HG03457 (cell line): Measurements from ENCODE around the gene AFDN.
A peak's percentile ranks its signal among the peaks of the same experiment; 100 is the strongest.

Experiments used
- ATAC-seq: cut with Tn5 transposase; IDR thresholded peaks from one replicate; pipeline ENCODE4 v1.9.1; 2021; ENCODE audit warnings: moderate number of reproducible peaks; ENCODE audit not compliant: unreplicated experiment

The AFDN gene

DNA sequence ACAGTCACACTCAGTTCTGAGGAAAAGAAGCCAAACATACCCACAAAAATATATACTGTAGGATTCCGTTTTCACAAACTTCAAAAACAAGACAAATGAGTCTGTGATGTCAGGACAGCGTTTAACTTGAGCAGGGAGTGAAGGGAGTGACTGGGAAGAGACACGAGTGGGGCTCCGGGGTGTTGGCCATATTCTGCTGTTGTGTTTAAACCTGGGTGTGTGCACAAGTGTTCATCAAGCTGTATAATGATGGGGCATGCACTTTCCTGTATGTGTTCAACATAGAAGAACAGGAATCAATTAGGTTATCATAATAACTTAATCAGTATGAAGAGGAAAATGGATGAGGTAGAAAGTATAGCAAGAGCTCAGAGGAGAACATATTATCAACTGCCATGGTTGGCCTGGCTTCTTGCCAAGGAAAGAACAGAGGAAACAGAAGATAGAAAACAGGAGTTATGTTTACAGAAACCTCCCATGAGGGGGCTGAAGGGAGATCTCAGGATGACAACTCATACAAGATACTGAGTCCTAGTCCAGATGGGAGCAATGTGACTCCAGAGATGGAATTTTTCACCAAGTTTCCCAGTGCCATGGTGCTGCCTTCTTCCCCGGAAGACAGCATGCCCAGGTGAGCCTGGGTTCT, 15.1 kb upstream of the AFDN start:
- ATAC-seq, result no peak

DNA sequence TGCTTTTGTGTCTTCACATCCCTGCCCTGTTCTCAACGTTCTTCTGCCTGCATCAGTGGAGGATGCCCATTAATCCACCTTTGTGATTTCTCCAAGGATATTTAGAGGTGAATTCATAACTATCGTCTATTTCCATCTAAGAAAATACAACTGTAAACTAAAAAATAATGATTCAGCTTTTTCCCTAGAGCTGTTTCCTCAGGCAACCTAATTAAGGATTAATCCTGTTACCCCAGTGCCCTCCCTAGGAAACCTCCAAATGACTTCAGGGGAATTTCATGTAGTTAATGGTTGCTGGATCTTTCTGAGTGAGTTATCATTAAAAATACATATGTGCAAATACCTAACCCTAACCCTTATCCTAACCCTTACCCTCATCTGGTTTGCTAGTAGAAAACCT, 14.6 kb upstream of the AFDN start:
- ATAC-seq, result no peak

DNA sequence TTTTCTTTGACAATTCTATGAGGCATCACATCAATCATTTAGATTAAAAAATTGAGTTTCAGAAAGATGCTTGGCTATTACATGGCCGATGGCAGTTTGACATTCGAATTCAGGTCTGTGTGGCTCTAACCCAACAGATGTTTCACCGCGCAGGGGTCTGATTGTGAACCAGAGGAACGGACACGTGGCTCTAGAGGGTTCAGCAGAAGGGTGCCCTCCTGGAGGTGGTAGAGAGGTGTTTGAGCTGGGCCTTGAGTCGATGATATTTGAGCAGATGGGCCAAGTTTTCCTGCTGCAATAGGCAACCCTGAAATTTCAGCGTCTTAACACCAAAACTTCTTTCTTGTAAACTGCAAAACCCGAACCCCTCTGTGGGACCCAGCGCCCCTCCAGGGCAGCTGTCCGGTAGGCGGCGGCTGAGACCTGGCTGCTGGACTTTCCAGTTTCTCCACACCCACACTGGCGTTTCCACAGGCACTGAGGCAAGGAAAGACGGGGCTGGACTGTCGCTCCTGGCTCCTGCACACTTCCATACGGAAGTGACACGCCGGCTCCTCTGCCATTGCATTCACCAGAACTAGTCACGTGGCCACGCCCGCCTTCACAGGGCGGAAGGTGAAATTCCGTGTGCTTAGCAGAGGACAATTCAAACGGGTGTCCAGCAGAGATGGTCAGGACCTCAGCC, 11.3 kb upstream of the AFDN start:
- ATAC-seq, result no peak

DNA sequence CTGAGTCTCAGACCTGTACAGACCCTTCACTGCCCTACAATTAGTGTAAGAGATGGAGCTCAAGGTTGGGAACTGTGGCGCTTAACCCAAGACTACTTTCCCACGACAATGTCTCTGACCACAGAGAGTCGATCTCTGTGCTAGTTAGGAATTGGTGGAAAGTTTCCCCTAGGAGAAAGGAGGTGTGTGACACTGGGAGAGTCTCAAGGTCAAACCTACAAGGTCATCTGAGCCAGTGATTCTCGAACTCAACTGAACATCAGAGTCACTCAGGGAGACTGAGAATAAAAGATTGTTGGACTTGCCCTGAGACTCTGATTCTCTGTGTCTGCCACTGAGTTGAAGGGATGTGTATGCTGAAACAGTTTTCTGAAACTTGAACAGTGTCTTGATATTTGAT, 9.7 kb upstream of the AFDN start:
- no peak for ATAC-seq

DNA sequence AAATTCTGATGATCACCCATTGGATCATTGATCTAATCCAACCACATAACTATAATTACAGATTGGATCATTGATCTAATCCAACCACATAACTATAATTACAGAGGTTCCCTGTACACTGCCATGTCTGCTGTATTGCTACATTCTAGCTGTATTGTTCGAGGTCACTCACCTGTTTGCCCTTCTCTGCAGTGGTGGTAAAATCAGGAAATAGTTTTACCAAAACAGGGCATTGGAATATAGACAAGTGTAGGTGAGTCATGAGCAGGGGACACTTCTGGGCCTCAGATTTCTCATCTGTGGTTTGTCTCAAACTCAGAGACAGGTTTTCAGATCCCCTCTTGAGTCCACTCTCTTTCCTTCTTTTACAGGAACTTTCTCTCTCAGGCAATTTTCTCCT, 9.0 kb upstream of the AFDN start:
- no peak for ATAC-seq

DNA sequence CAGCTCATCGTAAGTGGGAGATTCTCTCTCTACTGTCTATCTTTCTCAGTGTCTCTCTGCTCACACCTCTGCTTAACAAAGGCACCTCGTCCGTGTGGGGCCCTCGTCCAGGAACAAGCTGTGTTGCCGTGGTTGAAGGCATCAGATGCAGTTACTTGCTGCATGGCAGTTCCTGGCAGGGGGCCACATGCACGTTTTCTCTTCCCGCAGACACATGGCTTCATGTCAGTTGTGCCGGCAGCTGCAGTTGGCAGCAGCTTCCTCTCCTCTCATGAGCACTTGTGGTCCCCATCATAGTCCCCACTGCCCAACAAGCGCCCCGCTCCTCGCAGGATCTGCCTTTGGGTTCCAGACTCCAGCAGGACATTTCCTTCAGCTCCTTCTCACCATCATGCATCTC, 7.1 kb upstream of the AFDN start:
- no peak for ATAC-seq

DNA sequence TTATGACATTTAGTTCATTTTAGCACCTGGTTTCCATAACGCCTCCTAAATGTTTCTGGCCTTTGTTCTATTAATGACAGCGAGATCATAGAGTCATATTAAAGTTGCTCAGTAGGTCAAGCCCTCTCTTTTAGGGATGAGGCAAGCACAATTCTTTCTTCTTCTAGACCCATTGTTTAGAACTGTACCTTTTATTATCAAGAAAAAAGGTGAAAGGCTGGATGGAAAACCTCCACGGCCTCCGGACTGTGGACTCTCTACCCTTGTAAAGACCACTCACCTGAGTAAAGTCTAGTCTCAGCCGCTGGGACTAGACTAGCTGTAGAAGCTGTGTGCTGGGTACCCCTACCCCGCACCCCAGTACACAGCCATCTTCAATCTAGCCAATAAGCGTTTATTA, 6.0 kb upstream of the AFDN start:
- no peak for ATAC-seq

DNA sequence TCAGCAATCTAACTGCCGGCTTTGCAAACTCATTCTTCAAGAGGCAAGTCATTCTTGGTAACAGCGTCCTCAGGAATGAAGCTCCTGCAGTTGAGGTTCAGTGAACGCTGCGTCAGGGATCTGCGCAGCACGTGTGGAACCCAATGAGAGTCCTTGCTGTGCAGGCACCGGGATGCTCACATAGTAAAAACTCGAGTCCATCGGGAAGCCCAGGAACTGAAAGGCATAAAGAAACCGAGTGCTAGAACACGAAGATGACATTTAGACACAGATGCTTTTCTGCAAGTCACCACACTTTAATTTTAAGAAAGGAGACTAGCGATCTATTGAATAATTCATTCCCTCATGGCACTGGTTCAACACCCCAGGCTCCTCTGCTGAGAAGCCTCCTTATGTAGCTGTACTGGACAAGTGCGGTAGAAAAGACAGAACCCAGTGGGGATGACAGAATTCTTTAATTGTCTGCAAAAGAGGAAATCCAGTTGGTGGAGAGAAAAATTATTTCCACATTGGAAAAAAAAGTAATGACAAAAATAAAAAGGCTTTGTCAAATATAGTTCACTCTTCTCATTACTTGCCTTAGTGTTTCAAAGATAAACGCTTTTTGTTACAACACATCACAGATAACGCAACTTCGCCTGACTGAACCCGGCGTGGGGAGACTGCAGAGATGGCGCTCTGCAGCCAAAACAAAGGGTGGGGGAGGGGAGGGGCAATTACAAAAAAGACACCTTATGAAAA, 1.9 kb upstream of the AFDN start:
- no peak for ATAC-seq

DNA sequence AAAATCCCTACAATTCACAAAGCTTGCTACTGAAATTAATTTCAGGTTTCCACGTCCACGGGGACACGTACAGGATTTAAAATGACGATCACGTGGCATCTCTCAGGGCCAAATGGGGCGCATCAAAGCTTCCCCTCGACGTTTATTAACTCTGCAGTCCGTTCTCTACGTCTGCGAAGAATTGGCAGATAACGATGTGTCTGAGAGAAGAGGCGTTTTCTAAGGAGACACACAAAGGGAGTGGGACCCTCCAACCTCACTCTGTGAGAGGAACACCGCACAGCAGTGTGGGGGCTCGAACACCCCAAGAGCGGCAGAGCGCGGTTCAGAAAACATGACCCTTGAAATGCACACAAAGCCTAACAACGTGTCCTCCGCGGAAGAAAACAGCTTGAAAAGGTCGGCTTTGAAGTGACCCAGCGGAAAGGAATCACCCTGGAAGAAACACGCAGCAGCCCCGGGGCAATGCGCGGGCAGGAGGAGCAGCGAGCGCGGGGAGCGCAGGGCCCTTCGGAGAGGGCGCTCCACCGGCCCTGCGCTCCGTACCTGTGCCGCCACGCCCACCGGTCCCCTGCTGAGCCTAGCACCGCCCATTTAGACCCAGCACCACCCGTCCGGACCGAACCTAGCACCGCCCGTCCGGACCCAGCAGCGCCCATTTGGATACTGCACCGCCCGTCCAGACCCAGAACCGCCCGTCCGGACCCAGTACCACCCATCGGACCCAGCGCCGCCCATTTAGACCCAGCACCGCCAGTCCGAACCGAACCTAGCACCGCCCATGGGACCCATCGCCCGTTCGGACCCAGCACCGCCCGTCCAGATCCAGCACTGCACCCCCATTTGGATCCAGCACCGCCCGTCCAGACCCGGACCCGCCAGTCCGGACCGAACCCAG, 1.1 kb upstream of the AFDN start:
- ATAC-seq, result no peak

DNA sequence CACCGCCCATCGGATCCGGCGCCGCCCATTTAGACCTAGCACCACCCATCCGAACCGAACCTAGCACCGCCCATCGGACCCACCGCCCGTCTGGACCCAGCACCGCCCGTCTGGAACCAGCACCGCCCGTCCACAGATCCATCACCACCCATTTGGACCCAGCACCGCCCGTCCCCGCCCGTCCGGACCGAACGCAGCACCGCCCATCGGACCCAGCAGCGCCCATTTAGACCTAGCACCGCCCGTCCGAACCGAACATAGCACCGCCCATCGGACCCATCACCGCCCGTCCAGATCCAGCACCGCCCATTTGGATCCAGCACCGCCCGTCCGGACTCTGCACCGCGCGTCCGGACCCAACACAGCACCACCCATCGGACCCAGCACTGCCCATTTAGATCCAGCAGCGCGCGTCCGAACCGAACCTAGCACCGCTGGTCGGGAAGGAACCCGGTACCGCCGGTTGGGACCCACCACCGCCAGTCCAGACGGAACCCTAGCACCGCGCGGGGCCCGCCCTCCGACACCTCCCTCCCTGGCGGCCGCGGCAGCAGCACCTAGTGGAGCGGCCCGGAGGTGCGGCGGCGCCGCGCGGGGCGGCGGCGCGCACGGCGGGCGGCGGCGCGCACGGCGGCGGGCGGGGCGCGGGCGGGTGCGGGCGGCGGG, 348 bp upstream of the AFDN start:
- ATAC-seq, result peak; percentile 54

DNA sequence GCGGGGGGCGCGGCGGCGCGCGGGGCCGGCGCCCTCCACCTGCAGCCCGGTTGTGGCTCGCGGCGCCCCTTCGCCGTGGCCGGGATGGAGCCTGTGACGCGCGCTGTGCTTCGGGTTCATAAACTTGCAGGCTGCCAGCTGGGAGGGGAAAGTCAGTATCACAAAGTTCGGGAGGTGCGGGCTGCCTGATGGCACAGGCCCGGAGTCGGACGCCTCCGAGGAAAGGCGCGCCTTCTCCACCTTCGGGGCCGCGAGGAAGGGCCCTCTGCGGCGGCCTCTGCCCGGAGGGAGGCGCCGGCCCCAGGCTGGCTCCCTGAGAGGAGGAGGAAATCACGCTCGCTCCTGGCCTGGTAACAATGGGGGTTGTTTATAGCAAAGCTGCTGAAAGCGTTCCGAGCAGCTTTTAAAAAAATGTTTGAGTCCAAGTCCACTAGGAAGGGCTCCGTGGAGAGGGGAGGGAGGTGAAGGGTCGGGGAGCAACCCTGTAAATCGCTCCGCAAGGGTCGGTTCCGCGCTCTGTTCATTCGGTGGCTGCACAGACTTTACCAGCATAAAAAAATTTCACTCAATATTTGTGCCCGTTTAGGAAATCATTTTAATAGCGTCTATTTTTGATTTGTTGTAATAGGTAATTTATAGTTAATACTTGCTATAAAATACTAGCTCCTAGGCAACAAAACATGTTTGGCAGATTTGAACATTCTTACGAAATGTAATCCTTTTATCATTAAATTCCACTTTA, 1.0 kb downstream of the AFDN start:
- ATAC-seq, result no peak

DNA sequence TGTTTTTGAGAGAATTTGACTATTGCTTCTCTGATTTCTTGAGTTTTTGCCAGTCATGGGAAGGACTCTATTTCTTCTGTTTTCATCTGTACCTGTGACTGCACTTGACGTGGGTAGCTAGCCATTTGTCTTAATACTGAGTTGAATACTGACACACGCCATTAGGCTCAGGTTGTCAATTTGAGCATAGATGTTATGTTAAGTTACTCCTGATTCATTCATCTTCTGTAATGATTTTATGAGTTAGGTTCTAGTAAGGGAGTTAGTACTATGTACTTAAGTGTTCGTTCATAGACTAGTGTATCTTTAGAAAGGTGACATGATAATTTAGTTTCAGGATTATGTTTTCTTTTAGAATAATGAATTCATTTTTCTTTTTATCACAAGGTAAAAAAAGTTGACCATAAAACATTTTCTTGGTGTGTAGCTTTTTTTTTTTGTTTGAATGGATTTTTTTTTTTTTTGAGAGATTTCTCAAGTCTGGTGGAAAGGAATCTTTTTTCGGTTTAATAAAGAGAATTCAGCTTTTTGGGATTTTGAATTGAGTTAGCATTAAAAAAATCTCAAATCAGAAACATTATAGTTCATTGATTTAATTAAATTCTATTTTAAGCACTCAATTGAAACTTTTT, 1.7 kb downstream of the AFDN start:
- ATAC-seq, result no peak

DNA sequence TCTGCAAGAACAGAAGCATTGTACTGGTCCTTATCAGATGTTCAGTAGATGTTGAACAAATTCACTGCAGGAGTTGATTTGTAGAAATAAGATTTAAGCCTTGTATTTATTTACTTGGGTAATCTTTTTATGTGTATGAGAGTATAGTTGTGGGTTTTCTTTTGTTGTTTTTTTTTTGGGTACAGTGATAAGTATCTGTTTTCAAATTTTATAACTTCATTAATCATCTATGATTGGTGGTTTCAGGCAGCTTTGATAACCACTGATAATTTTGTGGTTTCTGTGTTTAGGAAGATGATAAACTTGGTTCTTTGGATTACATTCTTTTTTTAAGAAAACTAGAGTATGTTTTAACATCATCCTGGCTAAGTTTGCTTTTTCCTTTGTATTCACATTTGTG, 2.8 kb downstream of the AFDN start:
- ATAC-seq, result no peak

DNA sequence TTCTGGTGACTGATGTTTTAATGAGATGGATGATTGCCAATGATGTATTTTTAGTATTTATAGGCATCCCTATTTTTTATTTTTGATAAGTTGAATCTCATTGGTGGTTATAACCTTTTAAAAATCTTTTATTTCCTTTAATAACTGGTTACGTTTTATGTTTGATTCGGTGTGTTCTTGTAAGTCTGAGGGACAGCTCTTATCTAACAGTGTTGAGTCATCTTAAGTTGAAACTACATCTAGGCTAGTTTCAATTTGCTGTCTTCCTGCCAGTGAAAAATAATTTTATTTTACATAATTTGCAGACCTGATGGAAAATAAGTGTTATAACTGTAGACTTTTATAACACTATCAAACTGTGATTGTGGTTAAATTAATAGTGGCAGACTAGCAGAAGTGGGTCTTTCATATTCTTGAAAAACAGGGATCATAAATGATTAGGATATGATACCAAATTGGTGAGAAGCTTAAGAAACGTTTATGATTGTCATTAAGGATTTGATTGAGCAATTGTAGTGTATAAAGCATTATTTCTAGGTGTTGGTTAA, 4.6 kb downstream of the AFDN start:
- no peak for ATAC-seq

DNA sequence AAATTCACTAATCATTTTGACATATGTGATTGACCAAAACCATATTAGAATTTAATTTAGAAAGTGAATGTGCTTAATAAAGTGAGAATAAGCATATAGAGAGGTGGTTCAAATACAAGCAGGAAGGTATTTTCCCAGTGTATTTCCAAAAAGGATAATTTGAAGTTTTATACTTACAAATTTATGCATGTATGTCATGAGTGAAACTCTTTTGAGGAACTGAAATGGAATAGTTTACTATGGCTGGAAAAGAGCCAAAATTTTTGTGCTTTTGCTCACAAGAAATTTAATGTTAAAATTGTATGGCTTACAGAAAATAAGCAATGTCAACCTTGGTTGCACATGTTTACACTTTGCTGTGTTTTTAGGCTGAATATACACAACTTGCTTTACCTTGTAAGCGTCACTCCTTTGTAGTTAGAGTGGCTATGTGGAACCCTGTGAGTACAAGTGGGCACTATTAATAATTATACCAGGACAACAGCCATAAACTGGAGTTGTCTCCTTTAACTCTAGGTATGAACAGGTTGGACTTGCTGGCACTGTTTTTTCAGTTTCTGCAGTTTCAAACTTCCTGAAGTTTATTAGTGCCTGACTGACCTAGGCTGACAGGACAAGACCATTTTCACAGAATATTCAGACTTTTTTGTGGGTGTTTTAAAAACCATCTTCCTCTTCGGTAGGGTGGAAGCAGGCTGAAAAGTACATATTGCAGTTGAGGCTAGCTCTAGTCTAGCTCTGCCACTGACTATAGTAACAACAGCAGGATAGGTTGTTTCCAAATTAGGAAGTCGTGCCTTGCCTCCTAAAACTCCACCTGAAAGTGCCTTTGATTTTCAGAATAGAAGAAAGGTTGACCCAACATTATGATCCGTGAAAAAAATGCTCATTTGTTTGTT, 6.0 kb downstream of the AFDN start:
- peak; percentile 39 for ATAC-seq

DNA sequence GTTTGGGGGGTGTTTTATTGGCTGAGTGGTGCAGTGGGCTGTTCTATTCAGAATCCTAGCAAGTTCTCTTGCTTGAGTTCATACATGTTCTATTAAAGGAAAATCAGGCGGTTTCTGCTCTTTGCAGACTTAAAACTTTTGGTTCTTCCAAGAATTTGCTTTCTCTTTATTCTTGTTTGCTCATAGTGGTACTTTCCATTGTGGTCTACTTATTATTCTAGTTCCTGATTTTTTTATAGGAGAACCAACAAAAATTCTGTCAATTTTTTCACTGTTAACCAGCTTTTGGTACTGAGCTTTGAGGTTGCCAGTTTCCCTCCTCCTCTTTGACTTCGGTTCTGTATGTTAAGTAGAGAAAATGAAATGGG, 6.7 kb downstream of the AFDN start:
- ATAC-seq, result peak; percentile 8

DNA sequence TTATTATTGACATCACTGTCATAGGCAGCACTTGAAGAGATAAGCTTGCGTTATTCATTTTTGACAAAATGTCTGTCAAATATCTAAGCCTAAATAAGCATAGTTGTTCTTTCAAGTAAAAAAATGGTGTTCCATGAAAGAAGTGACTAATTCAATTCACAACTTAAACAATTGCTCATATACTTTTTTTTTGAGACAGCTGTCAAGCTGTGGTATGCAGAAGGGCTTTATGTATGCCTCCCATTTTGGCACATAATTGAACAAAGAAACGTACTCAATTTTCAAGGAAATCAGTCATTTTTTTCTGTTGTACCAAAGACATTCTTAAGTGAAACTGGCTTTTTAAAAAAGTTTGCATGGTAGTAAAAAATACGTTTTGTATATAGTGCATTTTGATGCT, 8.5 kb downstream of the AFDN start:
- ATAC-seq, result no peak

DNA sequence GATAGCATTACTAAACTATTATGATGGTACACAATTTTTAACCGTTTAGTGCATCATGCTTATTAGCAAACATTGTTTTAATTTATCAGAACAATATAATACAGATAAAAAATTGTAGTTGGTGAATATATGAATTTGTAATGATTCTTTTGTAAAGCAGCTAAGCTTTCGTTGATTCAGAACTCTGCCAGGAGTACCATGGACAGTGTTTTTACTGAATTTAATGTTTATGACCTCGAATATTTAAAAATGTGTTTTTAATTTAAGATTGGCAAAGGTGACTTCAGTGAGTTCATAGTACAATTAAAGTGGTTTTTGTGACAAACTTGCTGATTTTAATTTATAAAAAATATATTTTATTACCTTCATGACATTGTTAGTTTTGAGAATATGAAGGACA, 10.0 kb downstream of the AFDN start:
- no peak for ATAC-seq
